RWPE1 (cell line): ENCODE measurements around the gene DIP2A.
"Not testable (repeated sequence)": the region's sequence is repeated elsewhere in the genome, so short reads cannot be mapped to it uniquely, and the experiment has no call there.

Experiments used
- CTCF ChIA-PET: fragments of 350-600 bp; sonication (Branson Sonifier 250); formaldehyde crosslinking; extraction: SDS; loops from one replicate; lab custom pipeline; 2021; lab: Yijun Ruan, JAX
- POLR2A ChIA-PET: fragments of 400-600 bp; formaldehyde crosslinking; extraction: SDS; loops from one replicate; lab custom pipeline; 2020; ENCODE audit warnings: antibody characterized with exemption; ENCODE audit not compliant: low non-redundant PET; lab: Yijun Ruan, JAX
- DNase-seq: peaks from one replicate; pipeline ENCODE4 v3.0.0; 2012; ENCODE audit warnings: low spot score
- H3K27ac ChIP-seq: fragments of 450-650 bp; 2 replicates; pipeline ENCODE4 v1.5.1; 2017
- TF ChIP-seq, protein P1 (sequence below): fragments of 450-650 bp; conservative IDR thresholded peaks from 2 replicates; pipeline ENCODE4 v1.5.1; 2017; ENCODE audit warnings: low read depth, mild to moderate bottlenecking

The DIP2A gene

DNA sequence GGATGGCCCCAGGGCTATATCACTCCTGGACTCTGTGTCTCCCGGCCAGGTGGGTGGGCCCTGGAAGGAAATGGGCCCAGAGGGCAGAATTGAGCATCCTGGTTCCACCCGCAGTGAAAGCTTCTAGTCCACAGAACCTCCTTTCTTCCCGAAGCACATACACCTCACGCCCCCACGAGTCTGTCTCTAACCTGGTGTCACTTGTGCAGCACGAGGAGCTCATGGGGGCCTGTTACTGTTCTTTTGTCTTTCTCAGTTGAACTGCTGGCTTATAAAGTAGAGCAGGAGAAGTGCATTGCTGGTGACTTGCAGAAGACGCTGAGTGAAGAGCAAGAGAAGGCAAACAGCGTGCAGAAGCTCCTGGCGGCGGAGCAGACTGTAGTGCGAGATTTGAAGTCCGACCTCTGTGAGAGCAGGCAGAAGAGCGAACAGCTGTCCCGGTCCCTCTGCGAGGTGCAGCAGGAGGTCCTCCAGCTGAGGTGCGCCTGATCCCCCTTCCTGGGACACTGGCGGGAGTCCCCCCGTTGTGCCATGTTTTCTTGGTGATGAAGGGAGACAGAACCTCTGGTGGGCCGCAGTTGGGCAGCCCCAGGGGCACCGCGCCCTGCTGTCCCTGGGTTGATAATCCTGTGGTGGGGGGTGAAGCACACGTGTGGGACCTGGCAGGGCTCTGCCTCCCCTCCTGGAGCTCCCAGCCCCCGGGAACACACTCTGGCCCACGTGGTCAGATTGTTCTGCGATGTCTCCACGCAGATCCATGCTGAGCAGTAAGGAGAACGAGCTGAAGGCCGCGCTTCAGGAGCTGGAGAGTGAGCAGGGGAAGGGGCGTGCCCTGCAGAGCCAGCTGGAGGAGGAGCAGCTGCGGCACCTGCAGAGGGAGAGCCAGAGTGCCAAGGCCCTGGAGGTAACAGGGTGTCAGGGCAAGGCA, 28.7 kb upstream of the DIP2A start:
- no peak for DNase-seq
- POLR2A ChIA-PET: no interaction called here
- CTCF ChIA-PET: no interaction called here
- H3K27ac ChIP-seq: peak overlapping the region; percentile 13; the same call in 1 of the 2 replicates
- TF ChIP-seq, protein P1, sequence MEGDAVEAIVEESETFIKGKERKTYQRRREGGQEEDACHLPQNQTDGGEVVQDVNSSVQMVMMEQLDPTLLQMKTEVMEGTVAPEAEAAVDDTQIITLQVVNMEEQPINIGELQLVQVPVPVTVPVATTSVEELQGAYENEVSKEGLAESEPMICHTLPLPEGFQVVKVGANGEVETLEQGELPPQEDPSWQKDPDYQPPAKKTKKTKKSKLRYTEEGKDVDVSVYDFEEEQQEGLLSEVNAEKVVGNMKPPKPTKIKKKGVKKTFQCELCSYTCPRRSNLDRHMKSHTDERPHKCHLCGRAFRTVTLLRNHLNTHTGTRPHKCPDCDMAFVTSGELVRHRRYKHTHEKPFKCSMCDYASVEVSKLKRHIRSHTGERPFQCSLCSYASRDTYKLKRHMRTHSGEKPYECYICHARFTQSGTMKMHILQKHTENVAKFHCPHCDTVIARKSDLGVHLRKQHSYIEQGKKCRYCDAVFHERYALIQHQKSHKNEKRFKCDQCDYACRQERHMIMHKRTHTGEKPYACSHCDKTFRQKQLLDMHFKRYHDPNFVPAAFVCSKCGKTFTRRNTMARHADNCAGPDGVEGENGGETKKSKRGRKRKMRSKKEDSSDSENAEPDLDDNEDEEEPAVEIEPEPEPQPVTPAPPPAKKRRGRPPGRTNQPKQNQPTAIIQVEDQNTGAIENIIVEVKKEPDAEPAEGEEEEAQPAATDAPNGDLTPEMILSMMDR: no peak

DNA sequence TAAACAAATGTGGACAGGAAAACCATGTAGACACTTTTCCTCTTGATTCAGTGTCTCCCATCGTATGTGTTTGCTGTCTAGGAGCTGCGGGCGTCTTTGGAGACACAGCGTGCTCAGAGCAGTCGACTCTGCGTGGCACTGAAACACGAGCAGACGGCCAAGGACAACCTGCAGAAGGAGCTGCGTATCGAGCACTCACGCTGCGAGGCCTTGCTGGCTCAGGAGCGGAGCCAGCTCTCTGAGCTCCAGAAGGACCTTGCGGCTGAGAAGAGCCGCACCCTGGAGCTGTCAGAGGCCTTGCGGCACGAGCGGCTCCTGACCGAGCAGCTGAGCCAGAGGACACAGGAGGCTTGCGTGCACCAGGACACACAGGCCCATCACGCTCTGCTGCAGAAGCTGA, 27.2 kb upstream of the DIP2A start:
- POLR2A ChIA-PET: no interaction called here
- no peak for DNase-seq
- peak overlapping the region; percentile 16; the same call in 1 of the 2 replicates for H3K27ac ChIP-seq
- TF ChIP-seq, protein P1: no peak
- CTCF ChIA-PET: no interaction called here

DNA sequence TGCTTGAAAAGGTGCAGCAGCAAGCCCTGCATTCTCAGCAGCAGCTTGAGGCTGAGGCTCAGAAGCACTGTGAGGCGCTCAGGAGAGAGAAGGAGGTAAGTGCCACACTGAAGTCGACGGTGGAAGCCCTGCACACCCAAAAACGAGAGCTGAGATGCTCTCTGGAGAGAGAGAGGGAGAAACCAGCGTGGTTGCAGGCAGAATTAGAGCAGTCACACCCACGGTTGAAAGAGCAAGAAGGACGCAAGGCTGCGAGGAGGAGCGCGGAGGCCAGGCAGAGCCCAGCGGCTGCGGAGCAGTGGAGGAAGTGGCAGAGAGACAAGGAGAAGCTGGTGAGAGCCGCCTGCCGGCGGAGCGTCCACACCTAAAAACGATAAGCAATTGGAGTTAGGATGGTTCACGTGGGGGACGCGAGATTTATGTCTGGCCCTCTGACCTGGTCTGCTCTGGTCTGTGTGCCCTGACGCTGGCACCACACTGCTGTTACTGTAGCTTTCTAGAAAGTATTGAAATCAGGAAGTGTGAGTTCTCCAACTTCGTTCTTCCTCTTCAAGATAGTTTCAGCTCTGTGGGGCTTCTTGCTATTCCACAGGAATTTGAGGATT, 26.7 kb upstream of the DIP2A start:
- ChIA-PET CTCF (no interaction called here), POLR2A (no interaction called here)
- DNase-seq: no peak
- peak overlapping the region; percentile 16; the same call in 1 of the 2 replicates for H3K27ac ChIP-seq
- TF ChIP-seq, protein P1: no peak

DNA sequence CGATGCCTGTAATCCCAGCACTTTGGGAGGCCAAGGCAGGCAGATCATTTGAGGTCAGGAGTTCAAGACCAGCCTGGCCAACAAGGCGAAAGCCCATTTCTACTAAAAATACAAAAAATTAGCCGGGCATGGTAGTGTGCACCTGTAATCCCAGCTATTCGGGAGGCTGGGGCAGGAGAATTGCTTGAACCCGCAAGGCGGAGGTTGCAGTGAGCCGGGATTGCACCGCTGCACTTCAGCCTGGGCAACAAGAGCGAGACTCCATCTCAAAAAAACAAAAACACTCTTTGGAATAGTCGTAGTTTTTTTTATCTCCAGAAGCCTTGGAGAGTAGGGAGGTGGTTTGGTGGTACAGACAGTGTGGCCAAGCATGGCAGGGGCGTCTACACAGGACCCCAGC, 25.6 kb upstream of the DIP2A start:
- H3K27ac ChIP-seq, CTCF ChIA-PET, DNase-seq, POLR2A ChIA-PET: not testable (repeated sequence)

DNA sequence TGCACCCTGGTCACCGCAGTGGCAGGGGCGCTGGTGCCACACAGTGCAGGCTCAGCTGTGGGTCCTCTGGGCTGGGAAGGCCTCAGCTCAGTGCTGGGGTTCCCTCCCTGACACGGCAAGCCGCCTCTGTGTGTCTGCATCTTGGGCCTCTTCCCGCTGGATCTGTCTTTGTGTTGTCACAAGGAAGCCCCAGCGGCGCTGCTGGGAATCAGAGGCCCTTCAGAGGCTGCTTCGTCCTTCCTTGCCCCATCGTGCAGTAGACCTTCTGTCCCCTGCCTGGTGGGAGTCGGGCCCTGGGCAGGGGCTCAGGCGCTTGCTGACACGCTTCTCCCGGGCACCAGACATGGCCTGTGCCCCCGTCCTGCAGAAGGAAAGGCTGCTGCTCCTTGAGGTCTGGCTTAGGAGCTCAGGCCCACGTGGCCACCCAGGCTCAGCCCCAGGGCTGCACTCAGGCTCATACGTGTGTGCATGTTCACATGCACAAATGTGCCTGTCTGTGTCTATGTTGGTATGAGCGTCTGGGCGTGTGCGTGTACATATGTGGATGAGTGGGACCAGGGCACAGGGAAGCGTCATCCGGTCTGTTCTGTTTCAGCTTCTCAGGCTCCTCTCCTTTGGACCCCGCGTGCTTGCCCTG, 24.3 kb upstream of the DIP2A start:
- POLR2A ChIA-PET: no interaction called here

DNA sequence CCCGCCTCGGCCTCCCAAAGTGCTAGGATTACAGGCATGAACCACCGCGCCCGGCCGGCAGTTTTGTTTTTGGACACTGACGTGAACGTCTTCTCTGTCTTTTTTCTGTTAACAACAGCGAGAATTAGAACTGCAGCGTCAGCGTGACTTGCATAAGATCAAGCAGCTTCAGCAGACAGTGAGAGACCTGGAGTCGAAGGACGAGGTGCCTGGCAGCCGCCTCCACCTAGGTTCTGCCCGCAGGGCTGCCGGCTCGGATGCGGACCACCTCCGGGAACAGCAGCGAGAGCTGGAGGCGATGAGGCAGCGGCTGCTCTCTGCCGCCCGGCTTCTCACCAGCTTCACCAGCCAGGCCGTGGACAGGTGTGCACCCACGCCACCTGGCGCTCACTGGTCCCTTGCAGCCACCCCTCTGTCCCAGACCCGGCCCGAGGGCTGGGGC, 22.9 kb upstream of the DIP2A start:
- CTCF ChIA-PET: interaction anchor here (0.7 kb wide), 1 partner anchor 15 kb away, joined by 3 read pairs; no protein-coding TSS in a partner anchor
- no peak for DNase-seq
- POLR2A ChIA-PET: no interaction called here
- no peak overlapping the region for H3K27ac ChIP-seq
- TF ChIP-seq, protein P1: no peak

More for the DNA sequence above, 24.3 kb upstream of the DIP2A start:
- CTCF ChIA-PET: interaction anchor here (0.6 kb wide), 1 partner anchor 9 kb away, joined by 6 read pairs; no protein-coding TSS in a partner anchor
- TF ChIP-seq, protein P1: no peak
- H3K27ac ChIP-seq: 0 out of 2 replicates have a peak overlapping the region, but pooled peaks have one; percentile 8
- DNase-seq: no peak
